GM12874 (cell line): Measurements from ENCODE around the gene PHKB.

Experiments
- CTCF ChIP-seq: IDR thresholded peaks from 2 replicates; pipeline ENCODE4 v1.5.1; 2011; ENCODE audit warnings: low read depth, mild to moderate bottlenecking, control low read depth, low read length, moderate library complexity; ENCODE audit not compliant: insufficient read depth

Gene PHKB

GRCh38 chr16:47732122-47732521 is 271.0 kb downstream of the PHKB start:
- TF ChIP-seq CTCF = no peak

- no peak for TF ChIP-seq CTCF
These were observed 271.5 kb downstream of the PHKB start for GRCh38 chr16:47732523-47733111.

GRCh38 chr16:47734081-47734857 is 273.1 kb downstream of the PHKB start:
- no peak for TF ChIP-seq CTCF

GRCh38 chr16:47734987-47735594 is 274.0 kb downstream of the PHKB start:
- no peak for TF ChIP-seq CTCF

GRCh38 chr16:47750371-47750770 is 289.2 kb downstream of the PHKB start:
- TF ChIP-seq CTCF = no peak
